Stomach (tissue), 4 donors: ENCODE data around the gene SORCS3.

Experiments used
- EP300 ChIP-seq: sonication (generic); formaldehyde crosslinking; IDR thresholded peaks from one replicate; pipeline ENCODE4 v1.6.1; 2017; ENCODE audit warnings: antibody characterized with exemption
- POLR2A ChIP-seq, 4 donors: fragments of 450-650 bp; IDR thresholded peaks; one replicate each; pipeline ENCODE4 v1.6.1; 2016; ENCODE audit warnings: antibody characterized with exemption in 4 of 4, control low read depth in 2 of 4, mild to moderate bottlenecking in 1 of 4, moderate library complexity in 1 of 4
- POLR2AphosphoS5 ChIP-seq, 3 donors: sonication (generic); formaldehyde crosslinking; IDR thresholded peaks; one replicate each; pipeline ENCODE4 v1.6.1; 2016; ENCODE audit warnings: antibody characterized with exemption in 3 of 3
- TF ChIP-seq, protein P1 (sequence below), 7 experiments: fragments of 450-650 bp in 4 of 7; fragments of 200-600 bp in 3 of 7; sonication (generic) in 3 of 7; IDR thresholded peaks; one replicate each; pipeline ENCODE4 v1.5.1; 2016 to 2019; ENCODE audit warnings: antibody characterized with exemption in 7 of 7, control low read depth in 2 of 7, mild to moderate bottlenecking in 1 of 7

- TF ChIP-seq, protein P1, sequence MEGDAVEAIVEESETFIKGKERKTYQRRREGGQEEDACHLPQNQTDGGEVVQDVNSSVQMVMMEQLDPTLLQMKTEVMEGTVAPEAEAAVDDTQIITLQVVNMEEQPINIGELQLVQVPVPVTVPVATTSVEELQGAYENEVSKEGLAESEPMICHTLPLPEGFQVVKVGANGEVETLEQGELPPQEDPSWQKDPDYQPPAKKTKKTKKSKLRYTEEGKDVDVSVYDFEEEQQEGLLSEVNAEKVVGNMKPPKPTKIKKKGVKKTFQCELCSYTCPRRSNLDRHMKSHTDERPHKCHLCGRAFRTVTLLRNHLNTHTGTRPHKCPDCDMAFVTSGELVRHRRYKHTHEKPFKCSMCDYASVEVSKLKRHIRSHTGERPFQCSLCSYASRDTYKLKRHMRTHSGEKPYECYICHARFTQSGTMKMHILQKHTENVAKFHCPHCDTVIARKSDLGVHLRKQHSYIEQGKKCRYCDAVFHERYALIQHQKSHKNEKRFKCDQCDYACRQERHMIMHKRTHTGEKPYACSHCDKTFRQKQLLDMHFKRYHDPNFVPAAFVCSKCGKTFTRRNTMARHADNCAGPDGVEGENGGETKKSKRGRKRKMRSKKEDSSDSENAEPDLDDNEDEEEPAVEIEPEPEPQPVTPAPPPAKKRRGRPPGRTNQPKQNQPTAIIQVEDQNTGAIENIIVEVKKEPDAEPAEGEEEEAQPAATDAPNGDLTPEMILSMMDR (IDR thresholded peaks at IDR 0.05): no peak
- TF ChIP-seq POLR2A (IDR thresholded peaks at IDR 0.05) (no peak), POLR2AphosphoS5 (IDR thresholded peaks at IDR 0.05) (no peak), EP300 (no peak)
Measured at GRCh38 chr10:104657457-104657856, 16.4 kb downstream of the SORCS3 start.
